ENCODE measurements around the gene HORMAD2.

HORMAD2 gene

DNA sequence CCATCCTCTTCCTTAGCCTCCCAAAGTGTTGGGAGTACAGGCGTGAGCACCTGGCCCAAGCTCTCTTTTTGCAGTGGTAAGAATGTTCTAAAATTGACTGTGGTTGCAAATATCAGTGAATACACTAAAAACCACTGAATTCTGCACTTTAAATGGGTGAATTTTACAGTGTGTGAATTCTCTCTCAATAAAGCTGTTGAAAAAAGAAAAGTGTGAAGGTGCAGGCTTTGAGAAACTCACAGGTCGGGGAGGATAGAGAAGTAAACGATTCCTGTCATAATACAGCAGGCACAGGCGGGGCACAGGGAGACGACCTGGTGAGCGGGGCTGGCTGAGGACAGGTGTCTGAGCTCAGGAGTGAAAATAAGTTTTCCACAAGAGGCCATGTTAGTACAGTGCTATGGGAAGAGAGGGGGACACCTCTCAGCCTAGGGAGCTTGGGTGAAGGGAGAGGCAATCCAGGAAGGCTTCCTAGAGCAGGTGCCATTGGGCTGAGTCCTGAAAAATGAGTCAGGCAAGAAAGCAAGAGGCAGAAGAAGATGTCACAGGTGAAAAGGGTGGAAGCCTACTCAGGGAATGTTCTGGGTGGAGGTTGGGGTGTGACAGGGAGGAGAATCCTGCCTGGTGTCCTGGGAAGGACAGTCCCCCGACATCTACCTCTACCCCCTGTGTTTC is 140.2 kb downstream of the HORMAD2 start:
- no peak for TF ChIP-seq FOXP2 (optimal IDR thresholded peaks at IDR 0.05; ENCODE audit: borderline replicate concordance, extremely low read depth, extremely low read length, insufficient read depth)
- TF ChIP-seq SIN3A (IDR thresholded peaks at IDR 0.05; ENCODE audit: borderline replicate concordance, insufficient read depth, low read length) = no peak
- TF ChIP-seq, protein P1, sequence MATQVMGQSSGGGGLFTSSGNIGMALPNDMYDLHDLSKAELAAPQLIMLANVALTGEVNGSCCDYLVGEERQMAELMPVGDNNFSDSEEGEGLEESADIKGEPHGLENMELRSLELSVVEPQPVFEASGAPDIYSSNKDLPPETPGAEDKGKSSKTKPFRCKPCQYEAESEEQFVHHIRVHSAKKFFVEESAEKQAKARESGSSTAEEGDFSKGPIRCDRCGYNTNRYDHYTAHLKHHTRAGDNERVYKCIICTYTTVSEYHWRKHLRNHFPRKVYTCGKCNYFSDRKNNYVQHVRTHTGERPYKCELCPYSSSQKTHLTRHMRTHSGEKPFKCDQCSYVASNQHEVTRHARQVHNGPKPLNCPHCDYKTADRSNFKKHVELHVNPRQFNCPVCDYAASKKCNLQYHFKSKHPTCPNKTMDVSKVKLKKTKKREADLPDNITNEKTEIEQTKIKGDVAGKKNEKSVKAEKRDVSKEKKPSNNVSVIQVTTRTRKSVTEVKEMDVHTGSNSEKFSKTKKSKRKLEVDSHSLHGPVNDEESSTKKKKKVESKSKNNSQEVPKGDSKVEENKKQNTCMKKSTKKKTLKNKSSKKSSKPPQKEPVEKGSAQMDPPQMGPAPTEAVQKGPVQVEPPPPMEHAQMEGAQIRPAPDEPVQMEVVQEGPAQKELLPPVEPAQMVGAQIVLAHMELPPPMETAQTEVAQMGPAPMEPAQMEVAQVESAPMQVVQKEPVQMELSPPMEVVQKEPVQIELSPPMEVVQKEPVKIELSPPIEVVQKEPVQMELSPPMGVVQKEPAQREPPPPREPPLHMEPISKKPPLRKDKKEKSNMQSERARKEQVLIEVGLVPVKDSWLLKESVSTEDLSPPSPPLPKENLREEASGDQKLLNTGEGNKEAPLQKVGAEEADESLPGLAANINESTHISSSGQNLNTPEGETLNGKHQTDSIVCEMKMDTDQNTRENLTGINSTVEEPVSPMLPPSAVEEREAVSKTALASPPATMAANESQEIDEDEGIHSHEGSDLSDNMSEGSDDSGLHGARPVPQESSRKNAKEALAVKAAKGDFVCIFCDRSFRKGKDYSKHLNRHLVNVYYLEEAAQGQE (IDR thresholded peaks at IDR 0.05; ENCODE audit: insufficient read depth in 1 of 2, low read depth in 2 of 2, low read length in 2 of 2) = no peak
- no peak for TF ChIP-seq POLR2AphosphoS5 (IDR thresholded peaks at IDR 0.05; ENCODE audit: low read depth, low read length)
- TF ChIP-seq TAF1 (IDR thresholded peaks at IDR 0.05; ENCODE audit: borderline replicate concordance, insufficient read depth, low read length) = no peak

DNA sequence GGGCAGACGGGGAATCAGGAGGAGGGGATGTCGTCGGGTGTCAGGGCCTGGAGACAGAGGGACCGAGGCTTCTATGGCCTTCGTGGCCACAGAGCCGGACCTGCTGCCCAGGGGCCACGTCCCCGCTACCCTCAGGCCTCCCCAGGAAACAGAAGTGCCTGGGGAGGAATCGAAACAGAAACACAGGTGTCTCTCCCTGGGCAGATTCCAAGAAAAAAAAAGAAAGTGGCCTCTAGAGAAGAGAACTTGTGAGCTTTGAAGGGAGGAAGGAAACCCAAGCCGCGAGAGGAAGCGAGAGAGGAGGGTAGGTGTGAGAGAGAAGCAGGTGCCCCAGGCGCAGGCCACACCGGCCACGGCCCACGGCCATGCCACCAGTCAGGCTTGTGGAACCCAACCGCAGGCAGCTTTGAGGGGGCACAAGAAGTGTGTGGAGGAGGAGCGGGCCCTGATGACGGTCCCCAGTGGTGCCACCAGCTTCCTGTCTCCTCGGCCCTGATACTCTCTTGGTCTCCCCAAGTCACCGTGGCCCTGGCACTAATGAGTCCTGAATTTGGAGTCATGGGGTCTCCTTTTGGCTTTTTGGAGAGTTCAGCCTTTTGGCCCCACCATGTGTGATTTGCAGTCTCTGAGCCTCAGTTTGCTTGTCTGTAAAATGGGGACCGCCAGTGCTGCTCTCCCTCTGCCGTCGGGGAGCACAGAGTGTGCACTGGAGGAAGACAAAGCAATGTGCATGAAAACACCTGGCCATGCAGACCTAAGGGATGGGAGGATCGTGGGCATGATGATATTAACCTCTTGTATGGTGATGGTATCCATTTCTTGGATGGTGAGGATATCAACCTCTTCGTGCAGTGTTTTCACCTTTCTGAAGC is 141.1 kb downstream of the HORMAD2 start:
- TF ChIP-seq FOXP2 (optimal IDR thresholded peaks at IDR 0.05; ENCODE audit: borderline replicate concordance, extremely low read depth, extremely low read length, insufficient read depth) (no peak), SIN3A (IDR thresholded peaks at IDR 0.05; ENCODE audit: borderline replicate concordance, insufficient read depth, low read length) (no peak), POLR2AphosphoS5 (IDR thresholded peaks at IDR 0.05; ENCODE audit: low read depth, low read length) (no peak), TAF1 (IDR thresholded peaks at IDR 0.05; ENCODE audit: borderline replicate concordance, insufficient read depth, low read length) (no peak)
- TF ChIP-seq, protein P1 (IDR thresholded peaks at IDR 0.05; ENCODE audit: insufficient read depth in 1 of 2, low read depth in 2 of 2, low read length in 2 of 2) = no peak

DNA sequence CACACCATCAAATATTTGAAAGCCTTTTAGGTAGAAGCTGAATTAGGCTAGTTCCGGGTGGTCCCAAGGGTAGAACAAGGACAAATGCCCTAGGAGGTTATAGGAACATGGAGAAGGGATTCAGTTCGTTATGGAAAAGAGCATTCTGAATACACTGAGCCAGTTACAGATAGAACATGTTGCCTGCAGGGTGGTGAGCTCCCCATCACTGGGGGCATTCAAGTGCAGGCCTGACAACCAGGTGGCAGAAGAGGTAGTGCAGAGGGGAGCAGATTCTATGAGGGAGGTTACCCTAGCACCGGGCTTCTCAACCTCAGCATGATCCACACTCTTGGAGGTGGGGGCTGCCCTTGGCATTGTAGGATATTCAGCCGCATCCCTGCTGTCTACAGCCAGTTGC is 142.1 kb downstream of the HORMAD2 start:
- TF ChIP-seq TAF1 (IDR thresholded peaks at IDR 0.05; ENCODE audit: borderline replicate concordance, insufficient read depth, low read length) = no peak
- no peak for TF ChIP-seq POLR2AphosphoS5 (IDR thresholded peaks at IDR 0.05; ENCODE audit: low read depth, low read length)
- TF ChIP-seq FOXP2 (optimal IDR thresholded peaks at IDR 0.05; ENCODE audit: borderline replicate concordance, extremely low read depth, extremely low read length, insufficient read depth) = no peak
- no peak for TF ChIP-seq SIN3A (IDR thresholded peaks at IDR 0.05; ENCODE audit: borderline replicate concordance, insufficient read depth, low read length)
- TF ChIP-seq, protein P1 (IDR thresholded peaks at IDR 0.05; ENCODE audit: insufficient read depth in 1 of 2, low read depth in 2 of 2, low read length in 2 of 2) = no peak

DNA sequence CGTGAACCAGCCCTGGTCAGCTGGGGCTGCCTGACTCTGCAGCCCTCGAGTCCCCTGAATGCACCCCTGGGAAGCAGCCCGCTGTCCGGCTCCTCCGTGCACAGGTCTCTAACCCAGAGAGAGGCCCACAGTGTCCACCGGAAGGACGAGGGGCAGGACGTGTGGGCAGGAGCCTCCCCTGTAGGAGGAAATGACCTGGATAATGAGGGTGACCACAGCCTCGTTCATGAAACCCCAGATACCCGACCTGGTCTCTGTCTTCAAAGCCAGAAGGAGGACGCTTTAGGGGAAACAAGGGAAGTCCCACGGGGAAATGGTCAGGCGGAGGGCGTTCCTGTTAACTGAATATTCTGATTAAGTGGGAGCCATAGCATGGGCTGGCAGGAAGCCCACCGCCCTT is 143.0 kb downstream of the HORMAD2 start:
- TF ChIP-seq FOXP2 (optimal IDR thresholded peaks at IDR 0.05; ENCODE audit: borderline replicate concordance, extremely low read depth, extremely low read length, insufficient read depth) (no peak), POLR2AphosphoS5 (IDR thresholded peaks at IDR 0.05; ENCODE audit: low read depth, low read length) (no peak), SIN3A (IDR thresholded peaks at IDR 0.05; ENCODE audit: borderline replicate concordance, insufficient read depth, low read length) (no peak), TAF1 (IDR thresholded peaks at IDR 0.05; ENCODE audit: borderline replicate concordance, insufficient read depth, low read length) (no peak)
- TF ChIP-seq, protein P1 (IDR thresholded peaks at IDR 0.05; ENCODE audit: insufficient read depth in 1 of 2, low read depth in 2 of 2, low read length in 2 of 2) = no peak

All from PFSK-1 (cell line).